NCI-H1694 (cell line): ENCODE measurements around the gene GRIK1.
A peak's percentile ranks its signal among the peaks of the same experiment; 100 is the strongest.
"Not testable (repeated sequence)": the region's sequence is repeated elsewhere in the genome, so short reads cannot be mapped to it uniquely, and the experiment has no call there.

Experiments
- DNase-seq: peaks from one replicate; lab custom pipeline; 2025; lab: John Stamatoyannopoulos, UW

The GRIK1 gene

GRCh38 chr21:29606613-29607012 is 333.2 kb downstream of the GRIK1 start:
- DNase-seq = no peak

DNA sequence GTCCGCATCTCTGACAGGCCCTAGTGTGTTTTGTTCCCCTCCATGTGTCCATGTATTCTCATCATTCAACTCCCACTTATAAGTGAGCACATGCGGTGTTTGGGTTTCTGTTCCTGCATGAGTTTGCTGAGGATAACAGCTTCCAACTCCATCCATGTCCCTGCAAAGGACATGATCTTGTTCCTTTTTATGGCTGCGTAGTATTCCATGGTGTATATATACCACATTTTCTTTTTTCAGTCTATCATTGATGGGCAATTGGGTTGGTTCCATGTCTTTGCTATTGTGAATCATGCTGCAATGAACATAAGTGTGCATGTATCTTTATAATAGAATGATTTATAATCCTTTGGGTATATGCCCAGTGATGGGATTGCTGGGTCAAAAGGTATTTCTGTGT is 334.6 kb downstream of the GRIK1 start:
- DNase-seq = not testable (repeated sequence)

GRCh38 chr21:29604076-29604475 is 335.7 kb downstream of the GRIK1 start:
- DNase-seq = no peak

DNA sequence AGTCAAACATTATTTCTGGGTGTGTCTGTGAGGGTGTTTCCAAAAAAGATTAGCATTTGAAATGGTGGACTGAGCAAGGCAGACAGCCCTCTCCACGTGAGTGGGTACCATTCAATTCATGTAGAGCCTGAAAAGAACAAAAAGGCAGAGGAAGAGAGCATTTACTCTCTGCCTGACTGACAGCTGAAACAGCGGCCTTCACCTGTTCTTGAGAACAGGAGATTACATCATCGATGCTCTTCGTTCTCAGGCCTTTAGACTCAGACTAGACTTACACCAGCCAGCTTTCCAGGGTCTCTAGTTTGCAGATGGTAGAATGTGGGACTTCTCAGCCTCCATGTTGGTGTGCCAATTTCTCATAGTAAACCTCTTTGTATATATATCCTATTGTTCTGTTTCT is 338.7 kb downstream of the GRIK1 start:
- no peak for DNase-seq

- DNase-seq = no peak
Observed at GRCh38 chr21:29586696-29587095, 353.1 kb downstream of the GRIK1 start.

- no peak for DNase-seq
Observed at GRCh38 chr21:29585462-29585861, 354.3 kb downstream of the GRIK1 start.

DNA sequence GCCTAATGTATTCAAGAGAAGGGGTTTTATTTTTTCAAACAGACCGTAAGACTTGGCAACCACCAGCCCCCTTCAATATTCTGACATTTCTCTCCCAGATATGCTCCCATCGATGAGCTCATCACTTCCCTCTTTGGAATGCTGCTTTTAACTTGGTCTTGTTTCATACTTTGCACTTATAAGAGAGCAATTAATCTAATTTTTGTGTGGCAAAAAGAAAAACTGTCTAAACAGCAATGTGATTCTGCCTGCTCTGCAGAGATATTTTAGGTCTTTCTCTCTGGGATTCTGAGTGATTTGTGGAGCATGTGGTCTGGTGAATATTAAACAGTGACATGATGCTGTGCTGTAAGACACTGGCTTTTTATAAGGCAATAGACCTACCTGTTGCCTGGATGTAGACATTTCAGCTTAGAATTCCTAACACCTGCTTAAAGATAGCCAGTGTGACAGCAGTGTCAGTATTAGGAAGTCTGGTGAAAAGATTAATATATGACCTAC is 356.3 kb downstream of the GRIK1 start:
- no peak for DNase-seq

- DNase-seq = no peak
Observed at GRCh38 chr21:29582855-29583254, 356.9 kb downstream of the GRIK1 start.

DNA sequence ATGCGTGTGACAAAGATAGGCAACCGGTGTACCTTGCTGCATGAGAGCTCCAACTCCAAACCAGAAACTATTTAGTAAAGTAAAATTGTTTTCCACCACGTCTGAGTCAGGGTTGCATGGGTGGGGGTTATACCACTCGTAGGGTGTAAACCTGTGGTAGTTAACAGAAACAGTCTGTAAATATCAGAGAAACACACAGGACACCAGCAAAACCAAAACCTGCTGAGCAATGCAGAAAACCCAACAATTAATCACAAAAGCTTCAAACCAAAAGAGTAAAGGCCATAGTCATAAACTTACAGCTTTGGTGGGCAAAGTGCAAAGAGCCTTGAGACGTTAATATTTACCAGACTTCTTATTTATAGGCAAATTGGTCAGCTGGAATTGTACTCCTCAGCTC is 358.4 kb downstream of the GRIK1 start:
- DNase-seq = no peak

DNA sequence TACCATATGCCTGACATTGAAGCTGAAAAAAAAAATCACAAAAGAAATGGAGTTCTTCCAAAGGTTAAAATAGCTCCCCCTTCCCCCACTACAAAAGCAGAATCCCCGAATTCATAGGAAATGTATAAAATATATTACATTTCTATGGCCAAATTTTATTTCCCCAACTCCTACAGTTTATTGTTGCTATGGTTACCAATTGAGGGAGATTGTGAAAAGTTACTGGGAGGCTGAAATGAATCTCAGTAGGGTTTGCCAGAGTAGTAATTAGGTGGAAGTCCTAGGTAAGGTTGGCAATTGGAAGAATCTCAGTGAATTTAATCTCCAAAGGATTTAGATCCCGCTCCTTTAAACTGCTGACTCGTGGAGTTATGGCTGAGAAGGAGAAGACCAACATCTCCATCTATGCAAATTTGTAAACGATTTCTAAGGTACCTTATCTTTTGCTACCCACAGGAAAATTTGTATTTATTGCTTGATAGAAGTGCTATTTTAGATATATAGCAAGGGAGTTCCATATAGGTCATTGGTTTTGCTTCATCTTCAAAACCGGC is 359.0 kb downstream of the GRIK1 start:
- no peak for DNase-seq

GRCh38 chr21:29578306-29578705 is 361.5 kb downstream of the GRIK1 start:
- DNase-seq = no peak

- DNase-seq = no peak
Observed at GRCh38 chr21:29571949-29572348, 367.8 kb downstream of the GRIK1 start.

DNA sequence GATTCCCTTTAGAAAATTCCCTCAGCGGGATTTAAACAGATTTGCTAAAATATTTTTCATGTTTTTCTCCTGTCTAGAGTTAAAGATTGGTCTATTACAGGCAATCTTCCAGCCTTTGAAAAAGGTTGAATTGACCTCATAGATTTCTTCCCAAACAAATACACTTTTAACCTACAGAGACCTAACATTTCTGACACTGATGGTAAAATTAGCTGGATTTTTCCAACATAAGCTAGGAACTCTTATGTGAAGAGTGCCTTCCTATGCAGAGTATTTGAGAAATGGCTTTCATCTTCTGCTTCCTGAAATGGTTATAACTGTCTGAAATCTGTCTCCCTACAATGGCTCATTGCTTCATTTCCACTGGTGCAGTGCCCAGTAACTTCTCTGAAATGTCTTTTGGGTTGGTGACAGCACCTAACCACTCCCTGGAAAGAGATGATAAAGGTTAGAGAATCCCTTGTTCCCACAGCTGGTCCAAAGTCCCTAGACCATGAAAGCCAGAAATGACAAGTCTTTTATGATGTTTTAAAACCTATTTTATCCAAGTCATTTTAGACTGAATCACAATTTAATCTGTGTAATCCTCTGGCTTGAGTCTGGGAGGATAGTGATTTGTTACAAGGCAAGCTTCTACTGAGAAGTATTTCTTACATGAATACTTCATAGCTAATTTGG is 371.6 kb downstream of the GRIK1 start:
- no peak for DNase-seq

DNA sequence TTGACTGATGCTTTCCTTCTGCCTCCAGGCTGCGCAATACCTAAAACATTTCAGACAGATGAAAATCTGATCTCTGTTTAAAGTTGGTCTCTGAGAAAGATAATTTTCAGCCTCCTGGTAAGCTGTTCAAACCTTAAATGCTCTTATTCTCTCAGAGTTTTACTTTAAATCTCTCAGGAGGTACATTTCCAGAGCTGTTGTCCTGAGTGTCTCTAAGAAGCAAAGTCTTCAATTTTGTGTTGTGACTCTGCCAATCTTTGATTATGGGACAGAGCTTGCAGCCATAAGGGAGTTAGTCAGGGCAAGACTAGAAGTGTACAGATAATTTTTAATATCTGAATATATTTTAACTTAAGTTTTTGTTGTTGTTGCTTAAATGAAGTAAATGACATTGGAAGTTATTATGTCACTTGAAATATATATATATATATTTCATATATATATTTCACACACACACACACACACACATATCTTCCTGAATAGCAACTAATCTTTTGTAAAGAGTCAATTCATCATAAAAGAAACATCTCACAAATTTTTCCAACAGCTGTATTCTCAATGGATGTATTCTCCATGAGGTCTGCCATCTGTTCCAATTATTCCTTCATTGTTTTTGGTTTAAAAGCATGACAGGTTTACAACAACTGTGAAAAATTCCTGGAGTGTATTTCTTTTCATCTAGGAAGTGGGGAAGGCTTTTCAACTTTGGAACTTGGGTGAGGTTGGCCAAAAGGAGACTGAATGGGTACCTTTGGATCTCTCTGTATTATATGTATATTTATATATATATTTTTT is 381.7 kb downstream of the GRIK1 start:
- DNase-seq = peak; percentile 13

- DNase-seq = no peak
Observed at GRCh38 chr21:29557200-29557599, 382.6 kb downstream of the GRIK1 start.

DNA sequence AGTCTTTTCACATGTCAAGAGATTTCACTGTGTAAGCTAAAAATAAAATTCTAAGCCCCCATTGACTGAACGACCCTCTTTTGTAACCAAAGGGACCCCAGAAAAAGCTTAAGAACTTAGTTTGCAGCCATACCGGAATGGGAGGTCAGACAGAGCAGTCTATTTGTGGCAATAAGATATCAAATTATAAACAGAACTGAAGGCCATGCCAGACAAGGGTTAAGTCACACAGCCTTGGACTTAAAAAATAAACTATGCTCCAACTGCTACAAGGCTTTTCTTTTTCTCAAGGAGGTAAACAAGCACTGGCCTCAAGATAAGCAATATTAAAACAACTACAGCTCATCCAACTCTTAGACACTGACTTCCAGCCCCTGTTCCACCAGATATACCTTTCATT is 384.2 kb downstream of the GRIK1 start:
- DNase-seq = no peak

- DNase-seq = no peak
Observed at GRCh38 chr21:29550205-29550604, 389.6 kb downstream of the GRIK1 start.

DNA sequence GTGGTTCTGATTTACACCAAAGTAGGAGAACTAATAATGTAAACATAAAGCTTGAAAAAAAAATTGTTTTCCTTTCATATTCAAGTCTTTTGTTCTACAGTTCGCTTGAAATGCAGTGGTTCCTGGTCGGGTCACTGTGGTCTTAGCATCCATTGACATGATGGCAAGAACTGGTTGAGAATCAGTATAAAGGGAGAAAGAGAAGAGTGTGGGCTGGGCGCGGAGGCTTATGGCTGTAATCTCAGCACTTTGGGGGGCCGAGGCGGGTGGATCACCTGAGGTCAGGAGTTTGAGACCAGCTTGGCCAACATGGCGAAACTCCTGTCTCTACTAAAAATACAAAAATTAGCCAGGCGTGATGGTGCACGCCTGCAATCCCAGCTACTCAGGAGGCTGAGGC is 390.2 kb downstream of the GRIK1 start:
- no peak for DNase-seq

- DNase-seq = no peak
Observed at GRCh38 chr21:29547998-29548397, 391.8 kb downstream of the GRIK1 start.

GRCh38 chr21:29546071-29546470 is 393.7 kb downstream of the GRIK1 start:
- DNase-seq = no peak

GRCh38 chr21:29540289-29540688 is 399.5 kb downstream of the GRIK1 start:
- no peak for DNase-seq

GRCh38 chr21:29538115-29538514 is 401.7 kb downstream of the GRIK1 start:
- DNase-seq = no peak

GRCh38 chr21:29534448-29534847 is 405.3 kb downstream of the GRIK1 start:
- DNase-seq = no peak
